EL (cell line): Measurements from ENCODE around the gene PRKCB.

Experiments used
- DNase-seq: peaks from one replicate; pipeline ENCODE4 v3.0.0-alpha.2; 2016

Gene PRKCB

GRCh38 chr16:23835390-23836077, at the start of gene PRKCB:
PRKCB (plus strand) TSS chr16:23835983.
- DNase-seq, result peak; percentile 3

DNA sequence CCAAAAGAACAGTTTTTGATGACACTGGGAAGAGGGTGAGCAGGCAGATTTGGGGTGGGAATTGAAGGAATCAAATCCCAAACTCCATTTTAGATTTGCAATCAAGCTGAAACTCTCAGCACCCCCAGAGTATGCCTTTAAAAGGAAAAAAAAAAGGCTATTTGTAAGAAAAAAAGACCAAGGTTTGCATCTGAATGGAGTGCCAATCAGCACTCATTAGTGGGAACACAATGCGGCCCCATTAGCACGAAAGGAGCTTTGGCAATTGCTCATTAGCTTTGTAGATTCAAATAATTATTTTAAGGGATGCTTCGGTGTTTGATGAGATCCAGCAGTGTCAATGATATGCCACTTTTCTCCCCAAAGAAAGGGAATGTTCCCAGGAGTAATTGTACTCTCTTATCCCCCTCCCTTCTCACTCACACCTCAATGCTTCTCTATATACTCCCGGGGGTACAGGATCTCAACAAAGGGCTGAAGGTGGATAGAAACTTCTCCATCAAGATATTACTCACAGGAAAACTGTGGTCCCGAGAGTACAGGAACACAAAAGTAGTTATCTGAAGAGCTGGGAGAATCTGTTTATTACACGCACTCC, 48.7 kb upstream of the PRKCB start:
- no peak for DNase-seq

DNA sequence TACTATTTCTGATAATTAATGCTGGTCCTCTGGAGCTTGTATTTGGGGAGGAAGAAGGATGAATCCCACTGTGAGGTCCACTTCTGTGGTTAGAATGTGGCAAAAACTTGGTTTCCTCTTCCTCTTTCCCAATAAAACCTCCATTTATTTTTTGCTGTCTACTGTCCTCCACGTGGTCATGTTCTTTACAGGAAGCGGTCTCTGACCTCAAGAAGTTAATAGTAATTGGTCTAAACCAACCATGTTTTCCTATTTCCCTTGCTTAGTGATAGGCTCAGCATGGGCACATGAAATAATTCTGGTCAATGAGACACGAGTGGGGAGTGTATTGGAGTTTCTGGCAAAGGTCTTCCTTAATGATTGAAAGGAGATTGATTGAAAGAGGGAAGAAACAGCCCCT, 47.1 kb upstream of the PRKCB start:
- DNase-seq, result no peak

DNA sequence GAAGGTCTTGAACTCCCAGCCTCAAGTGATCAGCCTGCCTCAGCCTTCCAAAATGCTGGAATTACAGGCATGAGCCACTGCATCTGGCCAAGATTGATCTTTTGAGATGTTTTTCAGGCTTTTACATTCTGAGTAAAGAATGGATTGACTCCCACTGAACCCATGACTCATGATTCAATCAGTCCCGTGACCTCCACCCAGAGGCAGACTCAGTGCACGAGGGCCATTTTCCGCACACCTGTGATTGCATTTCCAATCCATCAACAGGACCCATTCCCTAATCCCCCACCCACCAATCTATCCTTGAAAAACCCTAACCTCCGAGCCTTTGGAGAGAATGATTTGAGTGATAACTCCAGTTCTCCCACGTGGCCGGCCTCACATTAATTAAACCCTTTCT, 40.4 kb upstream of the PRKCB start:
- no peak for DNase-seq

GRCh38 chr16:23796941-23797340, 38.8 kb upstream of the PRKCB start:
- no peak for DNase-seq

DNA sequence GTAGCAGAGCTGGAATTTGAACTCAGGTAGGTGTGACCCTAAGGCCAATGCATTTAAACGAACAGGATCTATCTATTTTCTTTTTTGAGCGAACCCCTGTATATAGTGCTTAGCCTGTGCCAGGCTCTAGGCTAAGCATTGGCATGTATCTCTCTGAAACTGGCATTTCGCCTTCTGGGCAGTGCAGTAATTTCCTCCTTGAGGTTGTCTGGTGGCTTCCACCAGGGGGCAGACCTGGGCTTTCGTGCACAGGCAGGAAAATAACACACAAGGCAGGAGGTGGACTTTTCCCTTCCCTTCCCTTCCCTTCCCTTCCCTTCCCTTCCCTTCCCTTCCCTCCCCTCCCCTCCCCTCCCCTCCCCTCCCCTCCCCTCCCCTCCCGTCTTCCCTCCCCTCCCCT, 34.4 kb upstream of the PRKCB start:
- peak; percentile 58 for DNase-seq

- no peak for DNase-seq
These were observed 33.0 kb upstream of the PRKCB start for GRCh38 chr16:23802776-23803175.

- DNase-seq, result peak; percentile 30
These were observed 32.1 kb upstream of the PRKCB start for GRCh38 chr16:23803591-23804123.

- DNase-seq, result no peak
These were observed 28.8 kb upstream of the PRKCB start for GRCh38 chr16:23807028-23807427.

DNA sequence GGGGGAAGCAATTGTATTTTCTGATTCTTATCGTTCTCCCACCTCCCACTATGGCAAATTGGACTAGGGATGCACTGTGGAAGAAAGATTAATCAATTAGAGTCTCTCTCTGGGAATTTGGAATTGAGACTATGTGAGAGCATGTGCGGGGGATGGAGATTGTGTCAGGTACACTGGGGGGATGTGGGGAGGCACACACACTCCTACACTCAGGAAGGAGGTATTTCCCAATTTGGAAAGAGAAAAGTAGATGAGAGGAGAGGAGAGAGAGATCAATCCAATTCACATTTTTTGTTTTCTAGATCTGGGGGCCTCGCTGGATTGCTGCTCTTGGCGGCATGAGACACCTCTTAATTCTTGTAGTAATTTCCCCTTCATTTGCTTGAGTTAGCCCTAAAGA, 14.3 kb upstream of the PRKCB start:
- no peak for DNase-seq

DNA sequence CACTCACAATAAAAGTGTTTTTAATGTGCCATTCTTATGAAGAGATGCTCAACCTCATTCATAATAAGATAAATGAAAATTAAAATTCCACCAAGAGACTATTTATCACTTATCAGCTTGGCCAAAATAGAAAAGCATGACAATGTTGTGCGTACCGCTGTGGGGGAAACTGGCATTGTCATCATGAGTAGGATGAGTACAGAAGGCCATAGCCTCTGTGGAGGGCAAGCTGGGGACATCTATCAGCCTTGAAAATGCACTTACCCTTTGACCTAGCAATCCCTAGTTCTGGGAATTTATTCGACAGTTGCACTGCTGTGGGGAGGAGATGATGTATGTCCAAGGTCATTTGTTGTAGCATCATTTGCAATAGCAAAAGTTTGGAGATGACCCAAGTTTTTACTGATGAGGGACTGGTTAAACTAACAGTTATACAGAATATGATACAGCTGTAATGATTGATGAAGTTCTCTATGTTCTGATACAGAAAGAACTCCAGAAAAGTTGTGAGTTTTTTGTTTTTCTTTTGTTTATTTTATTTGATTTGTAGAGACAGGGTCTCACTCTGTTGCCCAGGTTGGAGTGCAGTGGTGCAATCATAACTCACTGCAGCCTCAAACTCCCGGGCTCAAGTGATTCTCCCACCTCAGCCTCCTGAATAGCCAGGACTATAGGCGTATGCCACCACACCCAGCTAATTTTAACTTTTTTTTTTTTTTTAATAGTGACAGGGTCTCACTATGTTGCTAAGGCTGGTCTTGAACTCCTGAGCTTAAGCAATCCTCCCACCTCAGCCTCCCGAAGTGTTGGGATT, 13.7 kb upstream of the PRKCB start:
- no peak for DNase-seq

GRCh38 chr16:23823475-23824384, 12.1 kb upstream of the PRKCB start:
- DNase-seq, result no peak

- no peak for DNase-seq
These were observed 10.9 kb upstream of the PRKCB start for GRCh38 chr16:23824909-23825308.

DNA sequence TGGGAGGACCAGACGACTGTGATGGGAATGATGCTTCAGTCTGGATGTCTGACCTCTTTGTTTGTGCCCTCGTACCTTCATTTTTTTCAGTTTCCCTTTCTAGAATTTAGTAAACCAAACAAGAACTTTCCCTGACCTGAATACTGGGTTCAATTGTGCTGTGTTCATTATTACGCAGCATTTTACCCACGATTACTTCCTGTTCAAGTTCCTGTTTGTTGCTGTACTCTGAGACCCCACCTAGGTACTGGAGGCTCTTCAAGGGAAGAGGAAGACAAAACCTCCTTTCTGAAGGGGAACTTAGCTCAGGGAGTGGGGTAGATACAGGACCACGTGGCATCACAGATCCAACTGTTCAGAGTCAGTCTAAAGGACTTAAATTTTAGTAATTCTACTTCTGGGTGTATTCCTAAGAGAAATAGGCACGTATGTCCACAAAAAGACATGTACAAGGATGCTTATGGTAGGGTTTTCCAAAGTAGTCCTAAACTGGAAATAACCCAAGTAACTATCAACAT, 9.2 kb upstream of the PRKCB start:
- DNase-seq, result no peak

DNA sequence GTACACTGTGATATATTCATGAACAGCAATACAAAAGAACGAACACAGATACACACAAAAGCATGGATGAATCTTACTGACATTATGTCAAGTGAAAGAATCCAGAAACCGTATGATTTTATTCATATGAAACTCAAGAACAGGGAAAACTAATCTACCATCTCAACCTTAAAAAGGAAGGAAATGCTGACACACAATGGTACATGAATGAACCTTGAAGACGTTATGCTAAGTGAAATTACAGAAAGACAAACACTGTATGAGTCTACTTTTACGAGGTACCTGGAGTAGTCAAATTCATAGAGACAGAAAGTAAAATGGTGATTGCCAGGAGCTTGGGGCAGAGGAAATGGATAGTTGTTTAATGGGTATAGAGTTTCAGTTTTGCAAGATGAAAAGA, 8.7 kb upstream of the PRKCB start:
- DNase-seq, result no peak

GRCh38 chr16:23829454-23829853, 6.3 kb upstream of the PRKCB start:
- DNase-seq, result no peak

- DNase-seq, result no peak
These were observed 5.5 kb upstream of the PRKCB start for GRCh38 chr16:23830276-23830675.

- DNase-seq, result no peak
These were observed 2.9 kb upstream of the PRKCB start for GRCh38 chr16:23832882-23833281.

GRCh38 chr16:23833504-23833903, 2.3 kb upstream of the PRKCB start:
- DNase-seq, result no peak

DNA sequence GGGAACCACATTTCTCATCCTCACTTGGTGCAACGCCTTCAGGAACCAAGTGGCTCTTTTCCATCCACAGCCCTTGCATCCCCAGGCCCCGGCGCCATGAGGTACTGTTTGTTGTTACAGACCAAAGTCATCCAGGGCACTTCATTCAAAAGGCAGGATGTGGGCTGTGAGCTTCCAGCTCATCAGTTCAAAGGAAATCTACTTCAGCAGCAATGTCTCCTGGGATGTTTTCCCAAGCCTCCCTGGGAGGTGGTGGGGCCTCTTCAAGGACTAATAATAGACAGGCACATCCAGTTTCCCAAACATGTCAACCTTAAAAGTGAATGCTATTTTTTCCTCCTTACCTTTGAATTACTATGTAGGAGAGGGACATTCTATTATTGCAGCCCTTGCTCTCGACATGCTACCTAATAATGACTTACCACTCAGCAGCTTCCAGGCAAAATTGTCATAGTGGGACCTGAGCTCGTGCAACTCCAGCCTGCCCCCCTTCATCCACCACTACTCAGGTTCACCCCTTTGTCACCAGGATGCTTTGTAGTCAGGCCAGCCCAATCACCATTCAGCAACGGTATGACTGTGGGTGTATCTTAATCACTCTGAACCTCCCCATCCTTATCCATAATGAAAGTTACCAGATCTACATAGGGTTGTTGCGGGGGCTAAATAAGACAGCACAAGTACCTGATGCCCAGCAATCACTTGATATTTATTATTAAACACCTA, 1.7 kb upstream of the PRKCB start:
- no peak for DNase-seq

GRCh38 chr16:23836078-23836403, 258 bp downstream of the PRKCB start:
- no peak for DNase-seq
